Stimulated activated memory B cell treated with anti-CD40 and anti-IgM and Interleukin-4, amounts not matched to agents 10 μg/mL and 1 μg/mL and 100 μg/mL, for 72 hours (primary cell): ENCODE measurements around the gene IDUA.
"Not testable (repeated sequence)": the region's sequence is repeated elsewhere in the genome, so short reads cannot be mapped to it uniquely, and the experiment has no call there.

Experiments used
- ATAC-seq: fragments of 150-1000 bp; cut with Tn5 transposase; 2 replicates; pipeline ENCODE4 v1.10.0; 2021
- H3K27ac Mint-ChIP-seq: one replicate; pipeline ENCODE4 v1.8.0; 2022; ENCODE audit warnings: mild to moderate bottlenecking, mixed read lengths
- H3K27me3 Mint-ChIP-seq: one replicate; pipeline ENCODE4 v1.8.0; 2022; ENCODE audit warnings: mixed read lengths
- H3K36me3 Mint-ChIP-seq: one replicate; pipeline ENCODE4 v1.8.0; 2022; ENCODE audit warnings: mixed read lengths
- H3K4me1 Mint-ChIP-seq: one replicate; pipeline ENCODE4 v1.8.0; 2022; ENCODE audit warnings: mixed read lengths
- H3K4me3 Mint-ChIP-seq: one replicate; pipeline ENCODE4 v1.8.0; 2022; ENCODE audit warnings: mild to moderate bottlenecking, moderate library complexity, mixed read lengths
- H3K9me3 Mint-ChIP-seq: one replicate; pipeline ENCODE4 v1.8.0; 2022; ENCODE audit warnings: mixed read lengths

IDUA gene

DNA sequence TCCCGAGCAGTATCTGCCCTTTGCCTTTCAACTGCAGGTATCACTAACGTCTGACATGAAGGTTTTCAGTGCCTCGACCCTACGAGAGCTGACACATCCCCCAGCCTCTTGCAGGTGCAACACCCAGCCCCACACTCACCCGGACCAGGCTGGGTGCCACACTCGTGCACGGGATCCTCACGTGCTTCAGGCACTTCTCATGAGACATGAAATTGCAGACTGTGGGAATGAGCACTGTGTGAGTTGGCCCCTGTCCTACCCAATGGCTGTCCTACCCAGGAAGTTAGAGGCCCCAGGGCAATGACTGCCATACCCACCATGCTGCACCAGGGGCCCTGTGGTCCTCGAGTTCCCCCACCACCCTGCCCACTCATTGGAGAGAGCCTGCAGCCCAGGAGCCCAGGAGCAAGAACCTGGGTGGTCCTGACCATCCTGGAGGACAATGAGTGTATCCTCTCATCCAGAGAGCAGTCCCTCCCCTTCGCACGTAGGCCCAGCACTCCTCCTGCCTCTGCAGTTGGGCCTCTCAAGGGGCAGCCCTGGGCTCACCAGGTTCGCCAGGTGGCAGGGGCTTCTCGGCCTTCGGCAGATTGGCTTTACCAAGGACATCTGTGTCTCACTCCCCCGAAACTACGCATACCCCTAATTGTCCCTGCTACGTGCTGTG, 15.9 kb upstream of the IDUA start:
- H3K27me3 Mint-ChIP-seq, result no peaks in the 10 kb centered on the region
- H3K36me3 Mint-ChIP-seq, result peaks cover under 1% of the 10 kb centered on the region
- ATAC-seq, result no peak
- no peaks in the 10 kb centered on the region for H3K9me3 Mint-ChIP-seq
- H3K4me1 Mint-ChIP-seq, result peaks cover 21% of the 10 kb centered on the region
- H3K4me3 Mint-ChIP-seq, result peak overlapping the region; percentile 36
- no peak overlapping the region for H3K27ac Mint-ChIP-seq

DNA sequence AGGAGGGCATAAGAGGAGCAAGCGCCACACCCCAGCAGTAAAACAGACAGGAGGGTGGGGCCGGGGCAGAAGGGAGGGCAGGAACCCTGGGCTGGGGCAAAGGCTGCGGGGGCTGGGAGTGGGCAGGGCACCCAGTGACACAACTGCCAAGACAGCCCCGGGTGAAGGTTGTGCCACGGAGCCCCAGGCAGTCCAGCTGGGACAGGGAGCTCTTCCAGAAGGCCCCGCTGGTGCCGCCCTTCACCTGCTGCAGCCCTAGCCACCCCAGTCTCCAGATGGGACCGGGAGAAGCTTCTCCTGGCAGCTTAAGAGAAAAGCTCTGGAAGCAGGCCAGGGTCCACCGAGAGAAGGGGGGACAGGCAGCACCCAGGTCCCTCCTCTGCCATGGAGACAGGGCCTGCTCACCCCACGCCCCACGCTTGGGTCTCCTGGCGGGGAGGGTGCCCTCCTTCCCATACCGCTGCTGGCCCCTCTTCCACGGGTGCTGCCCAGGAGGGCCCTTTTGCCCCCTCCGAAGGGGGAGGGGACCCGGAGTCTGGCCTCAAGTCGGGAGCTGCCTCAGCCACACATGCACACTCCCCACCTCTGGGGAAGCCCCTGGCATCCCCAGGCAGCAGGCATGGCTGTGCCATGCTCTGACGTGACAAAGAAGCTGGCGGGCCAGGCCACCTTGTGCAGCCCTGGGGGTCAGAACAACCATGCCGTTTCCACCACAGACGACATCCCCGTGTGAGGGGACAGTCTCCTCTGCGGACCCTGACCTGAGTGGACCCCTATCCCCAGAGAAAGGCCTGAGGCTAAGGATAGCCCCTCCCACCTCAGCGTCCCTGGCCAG, 15.0 kb upstream of the IDUA start:
- no peak overlapping the region for H3K27ac Mint-ChIP-seq
- peak overlapping the region; percentile 71 for H3K4me3 Mint-ChIP-seq
- no peaks in the 10 kb centered on the region for H3K36me3 Mint-ChIP-seq
- no peak for ATAC-seq
- peaks cover 21% of the 10 kb centered on the region for H3K4me1 Mint-ChIP-seq
- H3K9me3 Mint-ChIP-seq, result no peaks in the 10 kb centered on the region
- H3K27me3 Mint-ChIP-seq, result no peaks in the 10 kb centered on the region

DNA sequence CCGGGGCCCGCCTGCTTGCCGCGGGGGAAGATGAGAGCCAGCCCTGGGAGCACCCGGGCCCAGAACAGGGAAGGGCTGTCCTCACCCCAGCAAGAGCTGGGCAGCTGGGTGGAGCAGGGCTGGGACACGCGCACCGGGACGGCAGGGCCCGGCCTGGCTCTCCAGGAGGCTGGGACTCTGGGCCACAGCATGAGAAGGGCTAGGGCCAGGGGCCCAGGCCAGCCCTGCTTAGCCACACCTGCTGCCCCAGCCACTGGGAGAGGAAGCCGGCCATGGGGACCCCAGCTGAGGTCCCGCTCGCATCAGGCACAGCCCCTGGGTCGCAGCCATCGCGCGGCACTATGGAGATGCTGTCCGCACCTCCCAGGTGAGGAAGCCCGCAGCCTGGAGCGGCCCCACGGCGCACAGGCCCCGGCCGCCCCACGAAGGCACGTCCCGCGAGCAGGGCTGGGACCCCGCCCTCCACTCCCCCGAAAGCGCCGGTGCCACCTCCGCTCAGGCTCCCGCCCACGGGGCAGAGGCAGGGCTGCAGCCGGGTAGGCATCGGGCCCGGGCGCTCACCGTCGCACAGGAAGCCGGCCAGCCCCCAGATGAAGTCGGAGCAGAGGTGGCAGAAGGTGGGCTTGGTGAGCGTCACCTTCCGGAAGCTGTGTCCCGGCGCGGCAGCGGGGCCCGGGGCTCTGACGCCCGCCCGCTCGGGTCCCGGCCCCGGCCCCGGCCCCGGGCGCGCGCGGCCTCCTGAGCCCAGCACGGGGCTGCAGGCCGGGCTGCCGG, 14.0 kb upstream of the IDUA start:
- peak overlapping the region; percentile 71 for H3K4me3 Mint-ChIP-seq
- ATAC-seq, result peak; percentile 58
- H3K4me1 Mint-ChIP-seq, result peaks cover 21% of the 10 kb centered on the region
- no peaks in the 10 kb centered on the region for H3K27me3 Mint-ChIP-seq
- no peaks in the 10 kb centered on the region for H3K9me3 Mint-ChIP-seq
- H3K36me3 Mint-ChIP-seq, result no peaks in the 10 kb centered on the region
- H3K27ac Mint-ChIP-seq, result no peak overlapping the region

DNA sequence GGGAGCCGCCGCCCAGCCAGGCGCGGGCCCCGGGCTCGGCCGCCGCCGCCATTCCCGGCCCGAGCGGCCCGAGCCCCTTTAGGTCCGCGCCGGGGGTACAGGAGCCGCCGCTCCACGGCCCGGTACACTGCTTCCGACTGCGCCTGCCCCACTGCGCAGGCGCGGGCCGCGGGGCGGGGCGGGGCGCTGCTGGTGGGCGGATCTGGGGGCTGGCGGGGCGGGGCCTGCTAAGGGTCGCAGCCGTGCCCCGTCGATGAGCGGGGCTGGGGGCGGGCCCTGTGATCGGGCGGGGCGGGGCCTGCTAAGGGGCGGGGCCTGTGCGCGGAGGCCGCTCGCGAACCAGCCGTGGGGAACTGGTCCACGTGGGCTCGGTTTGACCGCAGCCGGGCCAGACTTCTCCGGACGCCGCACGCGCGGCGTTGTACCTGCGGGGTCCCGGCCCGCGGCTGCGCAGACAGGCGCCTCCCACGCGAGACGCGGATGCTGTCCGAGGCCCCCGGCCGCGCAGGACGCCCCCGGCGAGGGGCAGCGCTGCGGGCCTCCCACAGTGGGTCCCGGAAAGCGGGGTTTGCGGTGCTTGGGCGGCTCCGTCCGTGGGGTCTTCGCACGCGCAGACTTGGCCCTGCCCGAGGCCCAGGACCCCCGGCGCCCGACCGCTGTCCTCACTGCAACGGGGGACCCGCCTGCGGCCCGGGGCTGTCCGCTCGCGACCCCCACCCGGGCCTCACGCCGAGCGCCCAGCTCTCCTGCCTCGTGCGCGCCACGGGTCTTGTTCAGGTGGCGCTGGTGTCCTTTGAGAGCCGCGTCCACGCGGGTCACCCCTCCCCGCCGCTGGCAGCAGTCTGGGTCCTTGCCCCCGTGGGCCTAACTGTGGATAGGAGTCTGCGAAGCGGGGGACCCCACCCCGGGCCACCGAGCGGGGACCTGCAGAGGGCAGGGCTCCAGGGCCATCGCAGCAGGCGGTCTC, 13.1 kb upstream of the IDUA start, which contains the start of gene DGKQ:
DGKQ (minus strand) TSS at position 139 of the 967 bp plus-strand sequence; CDS start at position 52, 87 bp downstream.
- Mint-ChIP-seq H3K4me3 (peak within 1 kb of the TSS; percentile 71), H3K27me3 (no peaks in the 10 kb centered on the region), H3K27ac (no peak within 1 kb of the TSS), H3K9me3 (no peaks in the 10 kb centered on the region), H3K36me3 (no peaks in the 10 kb centered on the region), H3K4me1 (peaks cover 19% of the 10 kb centered on the region)
- peak; percentile 93 for ATAC-seq

DNA sequence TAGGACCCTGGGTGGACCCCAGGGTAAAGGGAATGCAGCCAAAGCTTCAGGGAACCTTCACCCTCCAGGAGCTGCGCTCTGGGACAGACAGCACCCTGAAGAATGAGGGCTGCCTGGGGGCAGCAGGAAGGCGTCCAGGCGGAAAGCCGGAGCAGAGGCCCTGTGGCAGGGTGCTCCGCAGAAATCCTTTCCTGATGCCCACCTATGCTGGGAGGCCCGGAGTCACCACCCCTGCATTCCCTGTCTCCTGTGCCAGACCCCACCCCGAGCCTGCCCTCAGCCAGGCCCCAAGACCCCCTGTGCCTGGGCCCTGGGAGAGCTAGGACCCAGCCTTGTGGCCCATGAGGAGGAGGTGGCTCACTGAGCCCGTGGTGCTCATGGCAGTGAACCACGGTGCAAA, 12.2 kb upstream of the IDUA start:
- Mint-ChIP-seq H3K36me3 (no peaks in the 10 kb centered on the region), H3K27me3 (no peaks in the 10 kb centered on the region), H3K4me3 (no peak overlapping the region), H3K4me1 (peaks cover 13% of the 10 kb centered on the region), H3K27ac (no peak overlapping the region), H3K9me3 (no peaks in the 10 kb centered on the region)
- no peak for ATAC-seq

DNA sequence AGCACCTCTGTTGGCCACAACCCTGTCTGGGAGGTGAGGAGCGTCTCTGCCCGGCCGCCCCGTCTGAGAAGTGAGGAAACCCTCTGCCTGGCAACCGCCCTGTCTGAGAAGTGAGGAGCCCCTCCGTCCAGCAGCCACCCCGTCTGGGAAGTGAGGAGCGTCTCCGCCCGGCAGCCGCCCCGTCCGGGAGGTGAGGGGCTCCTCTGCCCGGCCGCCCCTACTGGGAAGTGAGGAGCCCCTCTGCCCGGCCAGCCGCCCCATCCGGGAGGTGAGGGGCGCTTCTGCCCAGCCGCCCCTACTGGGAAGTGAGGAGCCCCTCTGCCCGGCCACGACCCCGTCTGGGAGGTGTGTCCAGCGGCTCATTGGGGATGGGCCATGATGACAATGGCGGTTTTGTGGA, 10.8 kb upstream of the IDUA start:
- not testable (repeated sequence) for H3K36me3 Mint-ChIP-seq, ATAC-seq, H3K9me3 Mint-ChIP-seq

DNA sequence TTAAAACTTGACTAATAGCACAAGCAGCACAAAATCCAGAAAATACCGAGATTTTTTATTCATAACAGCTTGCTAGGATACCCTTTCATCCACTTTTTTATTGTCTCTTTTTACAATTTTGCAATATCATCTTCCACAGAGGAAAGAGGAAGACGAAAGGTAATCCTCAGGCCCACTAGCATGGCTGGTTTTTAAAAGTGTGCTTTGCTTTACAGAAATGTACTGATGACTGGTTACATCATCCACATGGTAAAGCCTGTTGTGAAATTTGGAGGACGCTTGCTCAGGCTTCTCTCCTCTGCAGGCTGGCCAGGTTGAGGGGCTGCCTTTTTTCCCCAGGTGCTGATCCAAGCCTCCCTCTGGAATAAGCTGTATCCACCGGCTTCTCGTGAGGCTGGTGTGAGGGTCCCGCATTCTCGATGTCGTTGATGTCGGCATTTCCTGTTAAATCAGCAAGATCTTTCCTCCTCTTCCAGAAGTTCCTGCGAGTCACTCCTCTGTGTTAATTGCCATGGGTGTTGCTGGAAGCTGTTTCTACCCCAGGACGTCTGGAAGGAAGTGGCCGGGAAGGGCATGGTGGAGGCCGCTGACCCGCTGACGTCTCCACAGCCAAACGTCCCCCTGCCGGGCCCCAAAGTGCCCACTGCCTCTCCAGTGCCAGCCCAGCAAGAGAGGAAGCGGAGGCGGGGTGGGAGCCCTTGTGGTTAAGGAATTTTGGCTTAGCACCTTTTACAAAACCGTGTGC, 7.7 kb upstream of the IDUA start:
- ATAC-seq, result no peak
- Mint-ChIP-seq H3K4me3 (no peak overlapping the region), H3K9me3 (no peaks in the 10 kb centered on the region), H3K36me3 (no peaks in the 10 kb centered on the region), H3K4me1 (no peaks in the 10 kb centered on the region), H3K27me3 (no peaks in the 10 kb centered on the region), H3K27ac (no peak overlapping the region)

More for the DNA sequence above, 10.8 kb upstream of the IDUA start:
- H3K27ac Mint-ChIP-seq, H3K4me3 Mint-ChIP-seq, H3K27me3 Mint-ChIP-seq: not testable (repeated sequence)
- H3K4me1 Mint-ChIP-seq, result peaks cover 13% of the 10 kb centered on the region

DNA sequence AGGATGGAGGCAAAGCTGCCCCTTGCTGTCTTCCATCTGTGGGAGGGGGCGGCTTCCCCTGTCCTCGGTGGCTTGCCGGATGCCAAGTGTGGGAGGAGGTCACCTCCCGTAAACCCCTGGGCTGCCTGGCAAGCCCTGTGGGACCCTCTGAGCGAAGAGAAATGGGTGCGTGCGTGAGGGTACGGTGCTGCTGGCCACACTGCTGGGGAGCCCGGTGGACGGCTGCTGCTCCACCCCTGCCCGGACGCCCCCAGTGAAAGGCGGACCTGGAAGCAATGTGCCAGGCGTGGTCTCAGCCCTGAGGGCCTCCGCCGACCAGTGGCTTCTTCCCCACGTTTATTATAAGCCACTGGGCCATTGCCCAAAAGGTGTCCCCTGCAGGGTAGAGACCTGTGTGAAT, 4.6 kb upstream of the IDUA start:
- no peak overlapping the region for H3K27ac Mint-ChIP-seq
- H3K36me3 Mint-ChIP-seq, result no peaks in the 10 kb centered on the region
- H3K27me3 Mint-ChIP-seq, result no peaks in the 10 kb centered on the region
- peaks cover 15% of the 10 kb centered on the region for H3K4me1 Mint-ChIP-seq
- no peaks in the 10 kb centered on the region for H3K9me3 Mint-ChIP-seq
- no peak for ATAC-seq
- H3K4me3 Mint-ChIP-seq, result no peak overlapping the region

DNA sequence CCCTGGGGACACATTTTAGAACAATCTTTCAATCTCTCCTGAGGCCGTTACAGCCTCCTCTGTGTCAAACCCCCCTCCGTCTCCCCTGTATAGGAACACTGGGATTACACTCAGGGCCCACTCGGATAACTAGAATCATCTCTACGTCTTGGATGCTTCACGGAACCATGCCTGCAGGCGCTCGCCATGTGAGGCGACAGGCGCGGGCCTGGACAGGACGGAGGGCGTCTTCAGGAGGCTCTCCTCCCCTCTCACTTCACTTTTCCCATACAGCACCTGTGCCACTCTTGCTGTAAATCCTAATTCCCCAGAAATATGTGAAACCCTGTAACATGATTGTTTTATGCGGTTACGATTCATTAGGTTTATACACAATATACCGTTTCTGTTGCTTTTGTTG, 4.0 kb upstream of the IDUA start:
- Mint-ChIP-seq H3K9me3 (no peaks in the 10 kb centered on the region), H3K36me3 (no peaks in the 10 kb centered on the region), H3K4me3 (no peak overlapping the region), H3K27ac (no peak overlapping the region), H3K4me1 (peaks cover 20% of the 10 kb centered on the region), H3K27me3 (no peaks in the 10 kb centered on the region)
- ATAC-seq, result no peak

DNA sequence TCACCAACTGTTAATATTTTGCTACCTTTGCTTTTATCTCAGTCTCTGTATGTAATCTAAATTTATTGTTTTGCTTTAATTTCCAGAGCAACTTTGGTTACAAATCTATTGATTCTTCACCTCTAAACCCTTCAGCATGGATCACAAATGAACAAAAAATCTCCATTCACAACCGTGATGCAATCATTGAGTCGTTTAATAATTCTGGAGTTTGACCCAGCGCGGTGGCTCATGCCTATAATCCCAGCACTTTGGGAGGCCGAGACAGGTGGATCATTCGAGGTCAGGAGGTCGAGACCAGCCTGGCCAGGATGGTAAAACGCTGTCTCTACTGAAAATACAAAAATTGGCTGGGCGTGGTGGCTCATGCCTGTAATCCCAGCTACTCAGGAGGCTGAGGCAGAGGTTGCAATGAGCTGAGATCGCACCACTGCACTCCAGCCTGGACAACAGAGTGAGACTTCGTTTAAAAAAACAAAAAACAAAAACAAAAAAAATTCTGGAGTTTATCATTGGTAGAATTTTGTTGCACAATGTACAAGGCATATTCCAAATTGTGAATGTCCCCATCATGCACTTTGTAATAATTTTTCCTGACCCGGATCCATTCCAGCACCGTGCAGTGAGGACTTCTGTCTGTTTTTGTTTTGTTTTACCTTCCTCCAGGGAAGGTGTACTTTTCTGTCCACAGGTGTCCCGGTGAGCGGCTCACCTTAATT, 2.3 kb upstream of the IDUA start:
- Mint-ChIP-seq H3K27ac (no peak overlapping the region), H3K4me3 (peak overlapping the region; percentile 72), H3K36me3 (peaks cover 5% of the 10 kb centered on the region), H3K9me3 (no peaks in the 10 kb centered on the region), H3K27me3 (no peaks in the 10 kb centered on the region), H3K4me1 (peaks cover 29% of the 10 kb centered on the region)
- no peak for ATAC-seq

DNA sequence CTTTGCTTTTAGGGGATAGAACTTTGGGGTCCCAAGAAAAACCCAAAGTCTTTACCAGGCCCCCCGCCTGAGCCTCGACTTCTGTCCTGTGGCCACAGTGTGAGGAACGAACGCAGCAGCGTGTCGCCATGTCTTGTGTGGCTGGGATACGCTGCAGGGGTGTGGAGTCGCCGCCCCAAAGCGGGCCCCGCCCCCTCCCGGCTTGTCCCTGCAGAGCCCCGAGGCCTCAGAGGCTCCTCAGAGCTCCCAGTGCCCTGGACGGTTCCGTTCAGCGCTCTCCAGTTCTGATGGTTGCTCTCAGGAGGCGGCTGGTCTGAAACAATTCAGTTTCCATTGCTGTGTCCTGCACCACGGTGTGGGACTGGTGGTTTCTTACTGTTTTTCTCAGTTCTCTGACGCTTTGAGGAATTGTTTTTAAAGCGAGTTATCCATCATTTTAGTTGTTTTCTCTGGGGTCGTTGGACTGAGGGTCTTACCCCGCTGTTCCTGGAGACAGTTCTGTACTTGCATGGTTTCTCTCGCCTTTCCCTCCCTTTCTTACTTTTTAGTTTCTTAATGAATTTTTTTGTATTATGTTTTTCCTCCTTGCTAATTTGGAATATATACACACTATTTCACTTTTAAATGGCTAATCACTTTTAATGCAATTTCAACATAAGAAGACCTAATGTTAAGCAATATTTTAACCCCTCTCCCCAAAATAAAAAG, 1.6 kb upstream of the IDUA start:
- Mint-ChIP-seq H3K9me3 (no peaks in the 10 kb centered on the region), H3K27ac (no peak overlapping the region), H3K27me3 (no peaks in the 10 kb centered on the region), H3K4me1 (peaks cover 29% of the 10 kb centered on the region), H3K4me3 (peak overlapping the region; percentile 72), H3K36me3 (peaks cover 10% of the 10 kb centered on the region)
- peak; percentile 71 for ATAC-seq

DNA sequence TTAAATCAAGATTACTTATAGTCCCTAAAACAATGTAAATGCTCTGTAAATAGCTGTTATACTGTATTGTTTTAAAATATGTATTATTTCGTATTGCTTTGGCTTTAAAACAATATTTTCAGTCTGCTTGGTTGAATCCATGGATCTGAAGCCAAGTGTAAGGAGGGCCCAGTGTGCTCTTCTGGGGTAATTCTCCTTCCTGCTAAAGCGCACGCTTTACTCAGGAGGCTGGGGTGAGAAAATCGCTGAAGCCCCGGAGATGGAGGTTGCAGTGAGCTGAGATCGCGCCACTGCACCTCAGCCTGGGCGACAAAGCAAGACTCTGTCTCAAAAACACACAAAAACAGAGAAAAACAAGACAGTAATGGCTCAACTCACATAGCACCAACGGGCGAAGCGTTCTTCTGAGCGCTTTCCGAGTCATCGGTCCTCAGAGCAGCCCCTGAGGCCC, 391 bp upstream of the IDUA start:
- H3K27ac Mint-ChIP-seq, result peak overlapping the region; percentile 68
- H3K9me3 Mint-ChIP-seq, result no peaks in the 10 kb centered on the region
- peak; percentile 12 for ATAC-seq
- H3K4me3 Mint-ChIP-seq, result peak overlapping the region; percentile 84
- peaks cover 19% of the 10 kb centered on the region for H3K36me3 Mint-ChIP-seq
- peaks cover 29% of the 10 kb centered on the region for H3K4me1 Mint-ChIP-seq
- H3K27me3 Mint-ChIP-seq, result no peaks in the 10 kb centered on the region
